Measurements from ENCODE around the gene VWA8.

GRCh38 chr13:41720839-41721561 lies 239.9 kb downstream of the VWA8 start:
- TF ChIP-seq, protein P1, sequence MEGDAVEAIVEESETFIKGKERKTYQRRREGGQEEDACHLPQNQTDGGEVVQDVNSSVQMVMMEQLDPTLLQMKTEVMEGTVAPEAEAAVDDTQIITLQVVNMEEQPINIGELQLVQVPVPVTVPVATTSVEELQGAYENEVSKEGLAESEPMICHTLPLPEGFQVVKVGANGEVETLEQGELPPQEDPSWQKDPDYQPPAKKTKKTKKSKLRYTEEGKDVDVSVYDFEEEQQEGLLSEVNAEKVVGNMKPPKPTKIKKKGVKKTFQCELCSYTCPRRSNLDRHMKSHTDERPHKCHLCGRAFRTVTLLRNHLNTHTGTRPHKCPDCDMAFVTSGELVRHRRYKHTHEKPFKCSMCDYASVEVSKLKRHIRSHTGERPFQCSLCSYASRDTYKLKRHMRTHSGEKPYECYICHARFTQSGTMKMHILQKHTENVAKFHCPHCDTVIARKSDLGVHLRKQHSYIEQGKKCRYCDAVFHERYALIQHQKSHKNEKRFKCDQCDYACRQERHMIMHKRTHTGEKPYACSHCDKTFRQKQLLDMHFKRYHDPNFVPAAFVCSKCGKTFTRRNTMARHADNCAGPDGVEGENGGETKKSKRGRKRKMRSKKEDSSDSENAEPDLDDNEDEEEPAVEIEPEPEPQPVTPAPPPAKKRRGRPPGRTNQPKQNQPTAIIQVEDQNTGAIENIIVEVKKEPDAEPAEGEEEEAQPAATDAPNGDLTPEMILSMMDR (IDR thresholded peaks at IDR 0.05; ENCODE audit: low read length), result no peak
- TF ChIP-seq EZH2 (optimal IDR thresholded peaks at IDR 0.05; ENCODE audit: low read depth, low read length), result no peak
